ENCODE measurements around the gene ZBTB22.

ZBTB22 gene

DNA sequence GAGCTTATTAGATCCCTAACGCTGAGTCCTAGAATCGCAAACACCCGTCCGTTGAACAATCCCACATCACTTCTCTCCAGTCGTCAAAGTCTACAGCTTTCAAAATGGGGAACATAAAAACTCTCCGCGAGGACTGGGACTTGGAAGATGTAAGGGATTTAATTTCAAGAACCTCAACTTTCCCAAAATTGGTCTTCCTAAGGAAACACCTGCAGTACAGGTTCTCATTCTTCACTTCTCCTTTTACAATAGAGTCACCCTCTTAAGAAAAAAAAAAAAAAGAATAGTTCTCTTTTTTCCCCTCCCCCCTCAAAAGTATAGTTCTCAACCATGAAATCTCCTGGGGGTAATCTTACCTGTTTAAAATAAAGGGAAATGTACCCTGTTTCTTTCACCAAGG, 6.6 kb upstream of the ZBTB22 start:
- no peak for DNase-seq

DNA sequence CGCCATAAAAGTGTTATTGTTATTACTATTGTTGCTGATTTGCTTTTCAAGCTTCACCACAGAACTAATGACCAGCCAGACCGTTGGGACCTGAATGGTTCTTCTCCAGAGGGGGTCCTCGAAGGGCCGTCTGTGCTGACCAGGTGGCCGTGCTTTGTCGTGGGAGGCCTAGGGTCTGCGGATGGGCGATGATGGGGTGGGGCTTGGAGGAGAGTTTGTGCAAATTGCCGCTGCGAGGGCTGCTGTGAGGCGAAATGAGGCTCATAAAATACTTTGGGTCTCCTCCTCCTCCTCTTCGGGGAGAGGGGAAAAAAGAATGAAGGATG, 6.0 kb upstream of the ZBTB22 start:
- DNase-seq: no peak

DNA sequence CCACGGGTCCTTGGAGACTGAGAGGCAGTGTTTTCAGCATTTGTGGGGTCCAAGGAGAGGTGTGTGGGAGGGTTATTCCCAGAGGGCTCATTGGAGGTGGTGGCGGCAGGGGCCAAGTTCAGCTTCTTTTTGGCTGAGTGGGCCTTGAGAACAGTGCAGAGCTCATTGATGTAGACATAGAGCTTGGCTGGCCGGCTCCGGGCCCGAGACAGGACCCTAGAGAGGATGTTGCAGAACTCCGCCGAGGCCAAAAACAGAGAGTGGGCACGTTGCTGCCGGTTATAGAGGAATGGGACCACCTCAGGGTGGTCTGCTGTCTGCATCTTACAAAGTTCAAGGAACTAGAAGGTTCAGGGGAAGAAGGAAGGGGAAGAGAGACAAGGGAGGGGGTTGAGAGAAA, 3.7 kb upstream of the ZBTB22 start:
- DNase-seq: no peak

DNA sequence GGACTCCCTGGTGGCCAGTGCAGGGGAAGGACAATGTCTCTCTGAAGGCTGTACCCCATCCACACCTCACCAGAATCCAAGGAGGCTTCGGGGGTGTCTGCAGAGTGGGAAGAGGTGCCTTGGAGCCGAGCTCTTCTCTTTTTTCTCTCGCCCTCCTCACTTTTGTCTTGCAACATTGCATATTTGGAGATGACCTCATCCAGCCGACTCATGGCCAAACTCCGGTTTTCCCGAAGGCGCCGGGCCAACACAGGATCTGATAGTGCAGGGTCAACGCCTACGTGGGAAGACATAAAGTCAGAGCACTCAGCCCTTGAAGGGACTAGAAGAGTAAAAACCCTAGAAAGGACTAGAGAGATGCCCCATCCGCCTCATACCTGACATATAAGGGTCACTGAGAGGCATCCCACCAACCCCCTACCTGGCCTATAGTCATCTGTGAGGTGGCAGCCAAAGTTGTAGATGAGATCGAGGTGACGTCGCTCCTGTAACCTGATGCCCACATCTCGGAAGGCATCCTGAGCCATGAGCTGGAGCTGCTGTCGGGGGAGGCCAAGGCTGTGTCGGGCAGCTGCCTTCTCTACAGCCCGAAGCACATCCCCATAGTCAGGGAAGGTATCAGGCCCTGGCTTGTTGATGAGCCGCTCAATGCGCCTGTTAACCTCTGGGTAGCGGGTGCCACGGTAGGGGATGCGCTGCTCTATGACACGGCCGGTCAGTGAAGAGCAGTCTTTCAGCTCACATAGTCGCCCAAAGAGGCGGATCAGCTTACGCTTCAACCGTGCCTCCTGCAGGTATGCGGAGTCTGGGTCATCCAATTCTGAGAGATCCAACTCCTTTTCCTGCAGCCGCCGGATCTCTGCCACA, 3.0 kb upstream of the ZBTB22 start:
- DNase-seq: no peak

DNA sequence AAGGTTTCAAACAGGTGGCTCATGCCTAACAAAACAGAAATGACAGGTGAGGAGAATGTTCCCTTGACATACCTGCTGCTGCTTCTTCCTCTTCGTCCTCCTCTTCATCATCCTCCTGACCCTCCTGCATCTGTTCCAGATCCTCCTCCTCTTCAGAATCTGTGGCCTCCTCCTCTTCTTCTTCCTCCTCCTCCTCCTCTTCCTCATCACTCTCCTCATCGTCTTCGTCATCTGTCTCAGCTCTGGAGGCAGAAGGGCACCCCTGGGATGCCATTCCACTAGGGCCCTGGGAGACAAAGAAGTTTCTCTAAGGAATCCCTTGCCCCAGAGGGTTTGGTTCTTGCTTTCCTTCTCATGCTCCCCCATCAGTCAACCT, 2.4 kb upstream of the ZBTB22 start:
- DNase-seq: no peak

DNA sequence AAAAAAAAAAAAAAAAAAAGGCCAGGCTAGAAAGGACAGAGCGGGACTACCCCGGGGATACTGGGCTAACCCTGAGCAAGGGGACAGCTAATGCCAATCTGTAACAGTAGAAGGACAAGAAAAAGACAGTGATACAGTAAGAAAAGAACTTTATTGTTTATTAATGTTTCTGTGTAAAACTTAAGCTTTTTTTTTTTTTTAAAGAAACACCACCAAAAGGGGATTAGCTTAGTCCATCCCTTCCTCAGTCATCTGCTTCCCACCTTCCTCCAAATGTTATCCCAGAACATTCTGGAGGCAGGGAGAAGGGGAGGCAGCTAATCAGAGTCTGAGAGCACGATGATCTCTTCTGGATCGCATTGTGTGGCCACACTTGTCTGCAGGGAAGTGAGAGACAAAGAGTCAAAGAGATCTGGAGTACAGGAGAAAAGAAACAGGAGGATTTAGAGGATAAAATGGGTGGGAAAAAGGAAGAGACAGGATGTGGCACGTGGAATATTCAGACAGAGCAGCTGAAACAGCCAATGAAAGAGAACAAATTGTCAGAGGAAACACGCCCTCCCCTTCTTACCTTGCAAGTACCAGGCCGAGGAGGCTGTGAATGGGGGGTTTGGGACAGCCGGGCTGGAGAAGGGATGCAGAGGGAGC, 1.0 kb upstream of the ZBTB22 start:
- no peak for DNase-seq

DNA sequence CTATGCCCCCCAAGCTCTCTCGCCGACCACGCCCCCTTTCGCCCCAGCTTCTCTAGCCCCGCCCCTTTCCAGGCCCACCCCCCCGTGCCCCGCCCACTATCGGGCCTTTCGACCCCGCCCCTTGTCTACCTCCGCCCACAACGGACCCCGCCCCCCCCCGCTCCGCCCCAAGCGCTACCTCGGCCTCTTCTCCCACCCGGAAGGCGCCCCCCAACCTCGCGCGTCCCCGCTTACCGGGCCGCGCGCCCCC, 200 bp downstream of the ZBTB22 start:
- DNase-seq: no peak

DNA sequence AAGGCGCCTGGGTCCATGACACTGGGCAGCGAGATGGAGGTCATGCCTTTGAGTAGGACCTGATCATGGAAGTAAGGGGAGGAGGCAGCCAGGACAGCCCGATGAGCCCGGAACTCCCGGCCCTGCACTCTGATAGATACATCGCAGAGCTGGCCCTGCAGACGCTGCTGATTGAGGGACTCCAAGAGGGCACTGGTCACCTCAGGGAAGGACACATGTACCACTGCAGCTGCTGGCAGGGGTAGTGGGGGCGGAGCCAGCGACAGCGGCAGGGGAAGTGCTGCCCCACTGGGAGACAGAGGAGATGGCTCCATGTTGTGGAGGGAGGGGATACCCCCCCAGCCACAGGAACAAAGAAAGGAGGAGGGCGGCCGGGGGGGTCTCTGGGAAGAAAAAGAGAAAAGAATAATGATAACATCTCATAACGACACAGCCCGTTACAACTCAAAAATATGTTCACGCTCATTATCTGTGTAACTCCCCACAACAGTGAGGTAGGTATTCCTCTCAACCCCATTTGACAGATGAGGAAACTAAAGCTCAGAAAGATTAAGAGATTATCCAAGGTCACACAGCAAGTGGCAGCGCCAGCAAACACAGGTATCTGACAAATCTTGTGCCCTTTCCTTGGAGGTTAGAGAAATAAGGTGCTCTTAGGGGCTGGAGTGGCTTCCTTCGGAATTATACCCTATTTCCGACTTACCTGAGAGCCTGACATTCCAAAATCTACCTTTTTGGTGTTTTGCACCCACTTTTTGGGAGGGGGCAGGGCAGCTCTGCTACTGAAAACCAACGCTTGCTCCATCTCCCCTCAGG, 733 bp downstream of the ZBTB22 start:
- DNase-seq: no peak

DNA sequence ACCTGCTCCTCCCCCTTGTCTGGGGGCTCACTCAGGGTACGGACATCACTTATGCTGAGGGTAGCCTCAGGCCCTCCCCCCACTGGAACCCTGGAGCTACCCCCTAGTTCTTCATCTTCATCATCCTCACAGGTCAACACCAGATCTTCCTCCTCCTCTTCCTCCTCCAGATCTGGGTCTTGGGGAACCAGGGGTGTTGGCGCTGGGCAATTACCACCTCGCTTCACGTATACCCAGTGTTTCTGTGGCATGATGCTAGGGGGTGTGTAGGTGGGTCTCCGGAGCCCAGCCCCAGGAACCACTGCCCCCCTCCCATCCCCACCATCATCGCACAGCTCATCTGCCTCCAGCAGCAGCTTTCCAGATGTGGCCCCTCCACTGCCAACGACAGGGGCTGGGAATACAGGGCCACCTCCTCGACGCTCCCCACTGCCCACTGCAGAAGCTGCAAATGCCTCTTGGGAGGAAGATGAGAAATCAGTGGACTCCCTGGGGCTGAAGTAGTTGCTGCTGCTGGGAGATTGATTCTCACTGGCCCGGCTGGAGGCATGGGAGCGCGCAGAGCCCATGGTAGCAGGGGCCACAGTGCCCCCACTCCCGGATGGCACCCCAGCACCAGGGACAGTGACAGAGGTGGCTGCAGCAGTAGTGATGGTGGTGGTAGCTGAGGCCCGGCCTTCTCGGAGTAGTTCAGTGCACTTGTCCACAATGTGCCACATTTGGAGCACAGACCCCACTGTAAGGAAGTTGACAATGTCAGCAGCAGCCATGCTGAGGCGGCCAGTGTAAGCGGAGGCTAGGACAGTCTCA, 1.5 kb downstream of the ZBTB22 start:
- DNase-seq: no peak

DNA sequence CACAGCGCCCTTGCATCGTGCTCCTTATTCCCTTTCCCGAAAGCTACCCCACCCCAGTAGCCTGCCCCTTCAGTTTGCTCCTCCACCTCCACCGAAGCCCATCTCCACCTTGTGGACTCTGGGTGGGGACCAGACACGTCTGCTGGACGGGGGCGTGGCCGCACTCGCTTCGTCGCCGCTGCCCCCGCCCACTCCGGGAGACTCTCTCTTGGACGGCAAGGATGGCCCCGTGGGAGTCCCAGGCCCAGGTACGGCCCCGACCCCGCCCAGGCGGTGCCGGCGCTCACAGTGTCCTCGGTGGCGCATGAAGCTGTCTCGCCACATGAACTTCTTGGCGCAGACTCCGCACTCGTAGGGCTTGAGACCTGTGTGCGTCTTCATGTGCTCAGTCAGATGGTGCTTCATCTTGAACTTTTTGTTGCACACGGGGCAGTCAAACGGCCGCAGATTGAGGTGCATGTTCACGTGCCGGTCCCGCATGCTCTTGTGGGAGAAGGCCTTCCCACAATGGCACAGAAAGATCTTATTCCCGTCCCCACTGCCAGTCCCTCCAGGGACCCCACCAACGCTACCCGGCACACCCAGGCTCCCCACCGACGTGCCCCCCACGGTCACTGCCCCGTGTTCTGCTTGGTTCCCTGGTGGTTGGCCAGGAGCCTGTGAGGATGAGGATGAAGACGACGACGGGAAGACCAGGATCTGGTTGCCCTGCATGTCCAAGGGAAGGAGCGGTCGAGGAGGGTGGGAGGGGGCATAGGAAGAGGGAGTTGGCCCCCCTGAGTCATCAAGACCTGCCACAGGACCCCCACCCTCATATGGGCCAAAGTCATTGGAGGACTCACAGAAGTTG, 2.4 kb downstream of the ZBTB22 start:
- DNase-seq: peak in 1 of 2 donors; percentile 54

DNA sequence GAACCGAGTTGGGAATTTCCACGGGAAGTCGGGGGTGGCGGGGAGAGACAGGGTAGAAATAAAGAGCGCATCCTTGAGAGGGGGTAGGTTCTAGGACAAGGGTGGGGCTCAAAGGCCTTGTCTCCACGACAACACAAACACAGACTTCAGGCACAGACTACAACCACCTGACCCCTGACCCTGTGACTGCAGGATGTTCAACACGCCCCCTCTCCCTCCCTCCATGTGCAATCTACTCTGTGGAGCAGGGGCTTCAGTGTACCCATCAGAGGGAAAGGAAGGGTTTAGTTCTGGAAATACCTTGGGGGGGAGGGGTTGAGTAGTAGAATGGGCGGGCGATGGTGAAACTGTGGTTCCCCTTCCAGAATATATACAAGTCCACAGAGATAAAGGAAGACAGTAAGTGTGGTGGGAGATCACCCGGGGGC, 3.0 kb downstream of the ZBTB22 start:
- DNase-seq: peak; percentile 89 to 91

DNA sequence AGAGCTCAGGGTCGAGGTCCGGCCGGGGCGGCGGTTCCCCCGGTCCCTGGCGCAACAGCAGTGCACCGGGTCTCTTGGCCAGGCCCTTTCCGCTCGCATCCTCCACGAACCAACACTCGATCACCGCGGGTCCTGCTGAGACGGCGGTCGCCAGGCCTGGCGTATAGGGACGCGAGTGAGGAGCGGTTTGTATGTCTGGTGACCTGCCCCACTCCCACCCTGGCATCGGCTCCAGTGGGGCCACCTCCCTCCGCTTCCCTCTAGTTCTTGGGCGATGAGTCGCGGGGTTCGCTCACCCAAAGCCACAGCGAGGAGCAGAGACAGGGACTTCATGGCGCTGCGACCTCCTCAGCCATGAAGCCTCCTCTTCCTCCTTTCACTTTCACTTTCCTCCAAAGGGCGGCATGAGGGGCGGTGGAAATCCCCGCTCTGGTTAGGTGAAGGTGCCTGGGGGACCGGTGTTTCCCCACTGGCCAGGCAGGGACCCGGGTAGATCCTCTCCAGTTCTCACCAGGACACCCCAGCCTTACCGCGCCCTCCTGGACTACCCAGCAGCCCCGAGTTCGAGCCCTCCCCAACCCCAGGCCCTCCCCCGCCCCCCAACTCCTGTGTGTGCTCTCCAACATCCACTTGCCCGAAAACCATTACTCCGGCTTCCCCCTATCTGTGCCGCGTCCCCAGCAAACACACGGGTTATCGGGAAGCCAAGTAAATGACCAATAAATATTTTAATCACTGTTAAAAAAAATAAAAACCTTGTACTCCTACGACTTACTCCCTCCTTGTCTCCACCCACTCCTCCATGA, 3.6 kb downstream of the ZBTB22 start, which contains the start of gene TAPBP:
Gene TAPBP (minus strand): TSS at position 370 of the 806 bp plus-strand sequence. CDS start 37 bp downstream, at position 333.
- peak; percentile 94 for DNase-seq

DNA sequence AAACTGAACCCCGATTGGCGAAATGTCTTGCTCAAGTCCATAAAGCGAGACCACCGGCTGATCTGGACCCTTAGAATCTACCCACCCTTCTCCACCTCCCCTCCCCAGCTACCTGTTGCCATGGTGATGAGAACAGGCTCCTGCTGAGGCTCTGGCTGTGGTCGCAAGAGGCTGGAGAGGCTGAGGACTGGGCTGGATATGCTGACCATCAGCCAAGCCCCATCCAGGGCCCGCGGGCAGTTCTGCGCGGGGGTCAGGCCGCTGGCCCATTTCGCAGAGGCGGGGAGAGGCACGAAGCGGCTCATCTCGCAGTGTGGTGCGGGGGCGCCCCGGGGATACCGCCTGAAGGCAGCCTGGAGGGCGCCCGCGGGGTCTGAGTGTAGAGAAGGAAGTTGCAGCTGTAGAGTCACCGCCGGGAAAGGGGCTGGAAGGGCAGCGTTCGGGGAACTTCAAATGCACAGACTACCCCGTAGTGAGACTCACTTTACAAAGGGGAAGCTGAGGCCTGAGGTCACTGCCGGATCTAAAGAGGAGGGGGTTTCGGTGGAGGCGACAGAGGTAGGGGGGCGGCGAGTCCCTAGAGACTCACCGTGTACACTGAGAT, 4.3 kb downstream of the ZBTB22 start:
- DNase-seq: peak in 1 of 2 donors; percentile 63

DNA sequence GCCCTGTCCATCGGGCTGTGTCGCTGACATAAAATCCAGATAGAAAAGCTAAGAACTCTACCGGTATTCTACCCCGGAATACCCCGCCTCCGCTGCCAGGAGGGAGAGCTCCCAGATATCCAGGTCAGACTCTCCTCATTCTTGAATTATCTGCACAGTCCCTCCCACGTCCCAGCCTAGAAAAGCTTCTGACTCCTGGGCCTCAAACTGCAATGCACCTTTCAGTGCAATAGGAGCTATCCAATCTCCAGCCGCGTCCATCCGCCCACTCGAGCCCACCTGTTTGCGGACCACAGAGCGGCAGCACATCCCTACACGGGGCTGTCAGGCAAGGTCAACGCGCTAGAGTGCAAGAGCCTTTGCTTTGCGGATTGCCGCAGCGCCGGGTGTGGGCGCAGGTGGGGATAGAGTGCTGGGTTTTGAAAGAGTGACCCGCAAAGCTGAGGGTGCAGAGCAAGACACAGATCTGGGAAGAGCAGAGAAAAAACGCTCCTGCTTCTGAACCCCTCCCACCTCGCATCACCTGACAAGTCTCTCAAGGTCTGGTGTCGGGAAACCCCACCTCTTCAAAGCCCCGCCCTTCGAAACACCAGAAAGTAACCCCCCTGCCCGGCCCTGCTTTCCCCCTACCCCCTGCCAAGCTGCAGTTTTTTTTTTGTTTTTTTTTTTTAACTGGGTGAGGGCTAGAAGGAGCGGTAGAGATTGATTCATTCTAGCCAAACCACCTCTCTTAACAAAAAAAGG, 5.0 kb downstream of the ZBTB22 start:
- DNase-seq: peak; percentile 93

DNA sequence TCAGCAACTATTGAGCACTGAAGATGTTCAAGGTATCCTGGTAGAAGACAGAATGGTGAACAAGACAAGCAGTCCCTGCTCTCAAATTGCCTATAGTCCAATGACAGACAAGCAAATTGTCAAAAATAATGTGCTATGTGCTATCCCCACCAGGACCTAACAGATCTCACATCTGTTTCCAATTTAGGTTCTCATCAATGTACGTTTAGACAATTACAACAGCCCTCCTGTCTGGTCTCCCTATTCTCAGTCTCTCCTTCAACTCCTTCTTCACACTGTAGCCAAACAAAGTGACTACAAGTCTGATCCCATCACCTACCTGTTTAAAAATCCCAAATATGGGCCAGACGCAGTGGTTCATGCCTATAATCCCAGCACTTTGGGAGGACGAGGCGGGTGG, 11.2 kb downstream of the ZBTB22 start:
- no peak for DNase-seq

DNA sequence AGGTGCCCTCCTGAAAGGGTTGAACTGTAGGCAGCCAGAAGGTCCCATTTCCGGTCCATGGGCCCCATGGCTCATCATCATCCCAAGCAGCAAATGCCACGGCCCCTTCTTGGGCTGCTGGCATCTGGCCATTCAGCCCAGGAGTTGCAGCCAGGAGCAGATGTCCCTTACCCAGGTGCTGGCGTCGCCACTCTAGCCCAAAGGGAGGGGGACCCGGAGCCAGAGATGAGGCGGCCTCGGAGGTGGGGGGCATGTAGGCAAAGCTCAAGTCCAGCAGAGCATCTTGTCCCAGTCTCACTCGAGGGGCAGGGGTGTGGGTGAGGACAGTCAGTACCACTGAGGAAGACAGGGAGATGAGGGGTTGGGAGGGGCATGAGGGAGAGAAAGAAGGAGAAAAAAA, 12.5 kb downstream of the ZBTB22 start:
- no peak for DNase-seq

DNA sequence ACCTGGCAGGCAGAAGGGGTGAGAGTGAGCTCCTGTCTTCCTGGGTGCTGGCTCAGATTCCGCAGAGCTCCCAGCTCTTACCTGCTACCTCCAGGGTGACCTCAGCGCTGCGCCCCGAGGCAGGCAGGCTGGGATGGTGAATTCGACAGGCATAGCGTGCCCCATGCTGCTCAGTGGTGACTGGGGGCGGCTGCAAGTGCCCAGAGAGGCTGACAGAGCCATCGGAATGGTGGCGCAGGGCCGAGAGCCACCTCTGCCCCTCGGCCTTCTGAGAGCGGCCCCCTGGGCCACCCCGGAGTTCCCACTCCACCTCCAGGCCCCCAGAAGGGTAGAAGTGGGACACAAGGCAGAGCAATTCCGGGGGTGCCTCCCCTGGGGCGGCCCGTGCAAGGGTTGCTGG, 13.3 kb downstream of the ZBTB22 start:
- no peak for DNase-seq

DNA sequence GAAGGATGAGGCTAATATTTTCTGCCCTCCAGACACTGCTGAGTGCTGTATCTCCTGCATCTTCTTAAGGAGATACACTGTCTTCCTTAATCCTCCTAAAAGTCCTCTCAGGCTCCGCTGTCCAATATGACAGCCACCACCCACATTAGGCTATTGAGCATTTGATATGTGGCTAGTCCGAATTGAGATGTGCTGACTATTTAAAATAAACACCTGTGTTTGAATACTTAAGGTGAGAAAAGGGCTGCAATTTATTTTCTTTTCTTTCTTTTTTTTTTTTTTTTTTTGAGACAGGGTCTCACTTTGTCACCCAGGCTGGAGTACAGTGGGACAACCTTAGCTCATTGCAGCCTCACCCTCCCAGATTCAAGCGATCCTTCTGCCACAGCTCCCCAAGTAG, 15.7 kb downstream of the ZBTB22 start:
- no peak for DNase-seq

DNA sequence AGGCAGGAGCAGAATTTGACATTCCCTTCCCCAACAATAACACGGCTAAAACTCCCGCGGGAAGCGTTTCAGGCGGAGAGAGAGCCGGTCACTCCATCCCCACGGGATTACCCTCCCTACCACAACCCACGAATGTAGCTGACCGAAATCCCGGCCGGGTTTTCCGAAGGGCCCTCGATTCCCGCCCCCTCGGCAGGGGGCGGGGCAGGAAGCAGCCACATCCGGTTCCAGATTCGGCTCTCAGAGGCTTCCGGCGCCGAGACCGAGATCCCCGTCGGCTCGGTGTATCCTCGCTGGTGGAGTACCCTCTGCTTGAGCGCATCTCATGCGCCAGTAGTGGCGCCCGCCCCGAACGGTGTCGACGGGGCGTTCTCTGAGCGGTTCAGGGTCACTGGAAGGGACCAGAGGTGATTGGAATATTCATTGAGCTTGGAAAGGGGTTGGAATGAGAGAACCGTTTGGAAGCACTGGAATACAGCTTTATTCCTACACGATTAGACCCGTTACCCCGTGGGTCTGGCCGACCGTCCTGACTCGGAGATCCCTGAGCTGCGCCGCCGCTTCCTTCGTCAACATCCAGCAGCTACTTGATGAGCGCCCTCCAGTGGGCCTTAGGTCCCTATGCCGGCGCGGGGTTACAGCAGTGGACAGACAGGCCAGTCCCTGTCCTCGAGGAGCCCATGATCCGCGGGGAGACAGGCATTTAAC, 18.2 kb downstream of the ZBTB22 start:
- peak; percentile 93 to 95 for DNase-seq
